ENCODE results near the gene CBX5. TPM values are rescaled to one million over a fixed set of nuclear protein-coding genes. Genes with fewer than 3 reads are reported as not detected.
"Not testable (repeated sequence)": the region's sequence is repeated elsewhere in the genome, so short reads cannot be mapped to it uniquely, and the experiment has no call there.

The CBX5 gene
- total RNA-seq, 1 donor from 2014 or later = 219 TPM

DNA sequence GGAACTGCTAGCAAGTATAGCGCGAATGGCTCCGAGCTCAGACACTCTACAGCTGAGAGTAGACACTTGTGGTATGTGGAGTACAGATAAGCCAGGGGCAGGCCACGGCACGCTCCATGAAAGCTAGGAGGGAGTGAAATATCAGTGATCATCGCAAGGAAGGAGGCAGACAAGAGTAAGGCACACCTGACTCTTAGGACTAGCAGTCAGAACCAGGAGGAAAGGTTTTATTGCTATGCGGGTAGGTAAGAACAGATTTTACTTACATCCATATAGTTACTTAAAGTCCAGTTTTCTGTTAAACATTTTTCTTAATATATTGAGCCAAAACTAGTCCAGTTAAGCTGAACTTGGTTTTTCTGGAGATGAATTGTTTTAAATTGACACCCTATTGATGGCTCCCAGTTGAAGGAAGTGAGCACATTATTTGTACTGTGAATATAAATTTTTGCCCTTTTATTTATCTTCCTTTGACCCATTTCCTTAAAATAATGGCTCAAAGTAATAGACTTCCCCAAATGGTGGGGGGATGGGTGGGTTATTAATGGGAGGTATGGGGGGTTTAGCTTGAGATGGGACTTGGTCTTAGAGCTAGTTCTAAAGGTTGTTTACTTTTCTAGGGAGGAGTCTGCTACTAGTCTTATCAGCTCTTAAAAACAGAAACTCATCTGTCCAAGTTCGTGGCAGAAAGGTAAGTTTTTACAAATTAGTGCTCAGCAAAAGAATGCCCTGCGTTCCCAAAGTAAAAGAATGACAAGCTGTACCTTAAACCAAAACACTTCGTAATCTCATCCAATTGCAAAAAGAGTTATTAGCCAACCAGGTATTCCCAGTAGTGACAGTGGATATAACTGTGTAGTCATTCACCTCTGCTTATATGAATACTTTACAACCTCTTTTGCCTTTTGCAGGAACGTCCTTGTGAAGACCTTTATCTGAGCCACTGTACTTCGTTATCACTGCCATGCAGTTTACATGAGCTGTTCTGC, 6.4 kb upstream of the CBX5 start:
- Mint-ChIP-seq H3K9me3 (no peaks in the 10 kb centered on the region), H3K4me3 (no peak overlapping the region), H3K36me3 (peaks cover 54% of the 10 kb centered on the region), H3K4me1 (peaks cover 54% of the 10 kb centered on the region), H3K27me3 (ENCODE audit: low read depth) (no peaks in the 10 kb centered on the region), H3K27ac (peak overlapping the region; percentile 86)
- DNase-seq (ENCODE audit: low spot score in 2 of 2, unreplicated experiment in 2 of 2) = no peak
- TF ChIP-seq, protein P1, sequence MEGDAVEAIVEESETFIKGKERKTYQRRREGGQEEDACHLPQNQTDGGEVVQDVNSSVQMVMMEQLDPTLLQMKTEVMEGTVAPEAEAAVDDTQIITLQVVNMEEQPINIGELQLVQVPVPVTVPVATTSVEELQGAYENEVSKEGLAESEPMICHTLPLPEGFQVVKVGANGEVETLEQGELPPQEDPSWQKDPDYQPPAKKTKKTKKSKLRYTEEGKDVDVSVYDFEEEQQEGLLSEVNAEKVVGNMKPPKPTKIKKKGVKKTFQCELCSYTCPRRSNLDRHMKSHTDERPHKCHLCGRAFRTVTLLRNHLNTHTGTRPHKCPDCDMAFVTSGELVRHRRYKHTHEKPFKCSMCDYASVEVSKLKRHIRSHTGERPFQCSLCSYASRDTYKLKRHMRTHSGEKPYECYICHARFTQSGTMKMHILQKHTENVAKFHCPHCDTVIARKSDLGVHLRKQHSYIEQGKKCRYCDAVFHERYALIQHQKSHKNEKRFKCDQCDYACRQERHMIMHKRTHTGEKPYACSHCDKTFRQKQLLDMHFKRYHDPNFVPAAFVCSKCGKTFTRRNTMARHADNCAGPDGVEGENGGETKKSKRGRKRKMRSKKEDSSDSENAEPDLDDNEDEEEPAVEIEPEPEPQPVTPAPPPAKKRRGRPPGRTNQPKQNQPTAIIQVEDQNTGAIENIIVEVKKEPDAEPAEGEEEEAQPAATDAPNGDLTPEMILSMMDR (IDR thresholded peaks at IDR 0.05; ENCODE audit: unreplicated experiment) = no peak

DNA sequence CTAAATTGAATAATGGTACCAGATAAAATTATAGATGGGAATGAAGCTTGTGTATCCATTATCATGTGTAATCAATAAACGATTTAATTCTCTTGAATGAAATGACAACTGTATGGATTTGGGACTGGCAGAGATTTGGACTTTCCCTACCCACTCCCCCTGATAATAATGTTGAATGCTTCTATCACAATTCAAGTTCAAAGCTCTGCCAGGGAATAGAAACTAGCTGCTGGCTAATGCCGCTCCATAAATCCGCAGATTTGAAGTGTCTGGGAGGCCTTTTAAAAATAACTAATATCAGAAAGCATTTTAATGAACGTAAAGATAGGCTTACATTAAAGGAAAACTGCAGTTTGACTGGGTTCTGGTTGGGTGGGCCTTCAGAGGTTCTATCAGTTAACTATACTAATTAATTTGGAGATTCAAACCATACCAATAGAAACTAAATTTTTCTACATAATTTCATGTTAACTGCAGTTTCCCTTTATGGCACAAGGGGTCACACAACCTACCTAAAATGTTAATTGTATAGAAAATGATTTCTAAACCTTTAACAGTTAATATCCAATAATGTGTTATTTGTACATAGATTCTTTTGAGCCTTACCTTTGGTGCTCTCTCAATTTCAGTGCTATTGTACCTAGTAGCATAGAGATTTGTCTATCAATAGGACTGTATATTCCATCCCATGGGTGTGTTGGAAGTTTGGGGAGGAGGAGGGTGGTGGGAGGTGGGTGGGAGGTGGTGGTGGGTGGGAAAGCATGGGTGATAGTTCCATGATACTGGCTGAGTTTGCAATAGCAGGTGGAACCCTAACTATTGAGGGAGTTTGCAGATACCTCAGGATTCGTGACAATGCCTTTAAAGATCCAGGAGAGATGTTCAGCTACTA, 5.5 kb upstream of the CBX5 start:
- H3K36me3 Mint-ChIP-seq = peaks cover 52% of the 10 kb centered on the region
- no peaks in the 10 kb centered on the region for H3K27me3 Mint-ChIP-seq (ENCODE audit: low read depth)
- H3K4me1 Mint-ChIP-seq = peaks cover 54% of the 10 kb centered on the region
- no peak for DNase-seq (ENCODE audit: low spot score in 2 of 2, unreplicated experiment in 2 of 2)
- H3K4me3 Mint-ChIP-seq = no peak overlapping the region
- H3K27ac Mint-ChIP-seq = peak overlapping the region; percentile 86
- TF ChIP-seq, protein P1 (IDR thresholded peaks at IDR 0.05; ENCODE audit: unreplicated experiment) = peak; percentile 51
- no peaks in the 10 kb centered on the region for H3K9me3 Mint-ChIP-seq

DNA sequence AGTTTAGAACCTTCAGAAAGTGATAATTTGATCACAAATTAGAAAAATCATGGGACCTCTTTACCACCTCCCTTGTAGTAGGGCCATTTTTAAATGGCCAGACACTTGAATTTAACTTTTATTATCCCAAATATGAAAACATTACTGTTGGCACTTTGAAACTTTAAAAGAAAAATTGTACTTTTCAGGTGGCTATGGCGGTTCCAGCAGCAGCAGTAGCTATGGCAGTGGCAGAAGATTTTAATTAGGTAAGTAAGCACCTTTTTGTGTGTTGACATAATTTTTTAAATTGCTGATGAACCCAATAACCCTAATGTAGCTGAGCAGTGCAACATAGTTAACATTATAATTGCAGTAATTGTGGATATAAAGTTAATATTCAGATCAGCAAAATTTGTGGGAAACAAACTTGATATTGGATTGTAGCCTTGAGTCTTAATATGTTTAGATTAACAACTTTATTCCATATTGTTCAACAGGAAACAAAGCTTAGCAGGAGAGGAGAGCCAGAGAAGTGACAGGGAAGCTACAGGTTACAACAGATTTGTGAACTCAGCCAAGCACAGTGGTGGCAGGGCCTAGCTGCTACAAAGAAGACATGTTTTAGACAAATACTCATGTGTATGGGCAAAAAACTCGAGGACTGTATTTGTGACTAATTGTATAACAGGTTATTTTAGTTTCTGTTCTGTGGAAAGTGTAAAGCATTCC, 4.3 kb upstream of the CBX5 start:
- H3K27ac Mint-ChIP-seq = peak overlapping the region; percentile 94
- H3K4me1 Mint-ChIP-seq = peaks cover 54% of the 10 kb centered on the region
- H3K9me3 Mint-ChIP-seq; DNase-seq (ENCODE audit: low spot score in 2 of 2, unreplicated experiment in 2 of 2); H3K27me3 Mint-ChIP-seq (ENCODE audit: low read depth); H3K4me3 Mint-ChIP-seq: not testable (repeated sequence)
- H3K36me3 Mint-ChIP-seq = peaks cover 50% of the 10 kb centered on the region

DNA sequence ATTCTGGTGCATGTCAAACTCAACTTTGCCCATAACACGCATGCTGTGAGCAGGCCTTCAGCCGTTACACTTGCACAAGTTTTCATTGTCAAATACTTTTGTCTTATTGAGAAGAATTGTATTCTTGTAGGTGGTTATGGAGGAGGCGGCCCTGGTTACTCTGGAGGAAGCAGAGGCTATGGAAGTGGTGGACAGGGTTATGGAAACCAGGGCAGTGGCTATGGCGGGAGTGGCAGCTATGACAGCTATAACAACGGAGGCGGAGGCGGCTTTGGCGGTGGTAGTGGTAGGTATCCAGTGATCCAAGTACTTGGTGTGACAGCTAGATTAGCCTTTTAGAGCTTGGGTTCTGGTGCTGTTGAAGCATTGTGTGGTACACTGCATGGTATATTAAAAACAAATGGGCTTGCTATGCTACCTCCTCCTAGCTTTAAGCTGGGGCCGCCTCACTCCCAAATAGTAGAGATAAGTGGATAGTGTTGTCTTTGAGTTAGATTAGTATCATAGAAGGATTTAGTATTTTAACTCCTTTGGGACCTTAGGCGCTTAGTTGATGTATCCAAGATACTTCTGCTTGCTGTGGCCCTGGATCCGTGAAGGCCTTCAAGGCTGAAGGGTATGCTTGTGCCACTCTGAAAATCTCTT, 3.1 kb upstream of the CBX5 start:
- TF ChIP-seq, protein P1 (IDR thresholded peaks at IDR 0.05; ENCODE audit: unreplicated experiment) = no peak
- H3K27ac Mint-ChIP-seq = no peak overlapping the region
- peaks cover 60% of the 10 kb centered on the region for H3K4me1 Mint-ChIP-seq
- H3K9me3 Mint-ChIP-seq = no peaks in the 10 kb centered on the region
- H3K4me3 Mint-ChIP-seq = no peak overlapping the region
- DNase-seq (ENCODE audit: low spot score in 2 of 2, unreplicated experiment in 2 of 2) = no peak
- H3K27me3 Mint-ChIP-seq (ENCODE audit: low read depth) = no peaks in the 10 kb centered on the region
- H3K36me3 Mint-ChIP-seq = peaks cover 50% of the 10 kb centered on the region

DNA sequence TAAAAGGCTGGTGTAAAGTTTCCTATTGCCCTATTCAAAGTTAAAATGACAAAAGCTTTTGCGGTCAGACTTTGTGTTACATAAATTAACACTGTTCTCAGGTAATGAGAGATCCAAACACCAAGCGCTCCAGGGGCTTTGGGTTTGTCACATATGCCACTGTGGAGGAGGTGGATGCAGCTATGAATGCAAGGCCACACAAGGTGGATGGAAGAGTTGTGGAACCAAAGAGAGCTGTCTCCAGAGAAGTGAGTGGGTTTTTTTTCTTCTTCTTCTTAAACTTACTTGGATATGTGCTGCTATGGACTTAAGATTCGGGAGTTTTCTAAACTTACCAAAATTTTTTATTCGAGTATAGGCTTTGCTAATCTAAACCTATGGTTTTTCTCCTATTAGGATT, 1.8 kb upstream of the CBX5 start:
- Mint-ChIP-seq H3K4me1 (peaks cover 63% of the 10 kb centered on the region), H3K36me3 (peaks cover 46% of the 10 kb centered on the region)
- not testable (repeated sequence) for H3K27me3 Mint-ChIP-seq (ENCODE audit: low read depth); H3K27ac Mint-ChIP-seq; DNase-seq (ENCODE audit: low spot score in 2 of 2, unreplicated experiment in 2 of 2); H3K9me3 Mint-ChIP-seq; H3K4me3 Mint-ChIP-seq

DNA sequence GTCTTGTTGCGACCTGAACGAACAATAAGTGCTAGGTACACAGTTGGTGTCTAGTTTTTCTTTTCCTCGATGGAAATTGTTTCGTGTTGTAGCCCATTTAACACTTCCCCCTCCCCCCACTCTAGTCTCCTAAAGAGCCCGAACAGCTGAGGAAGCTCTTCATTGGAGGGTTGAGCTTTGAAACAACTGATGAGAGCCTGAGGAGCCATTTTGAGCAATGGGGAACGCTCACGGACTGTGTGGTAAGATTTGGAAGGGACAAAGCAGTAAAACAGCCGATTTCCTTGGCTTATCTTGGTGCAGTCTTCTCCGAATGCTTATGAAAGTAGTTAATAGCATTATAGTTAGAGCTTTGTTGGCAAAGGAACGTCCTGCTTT, 1.3 kb upstream of the CBX5 start:
- peaks cover 45% of the 10 kb centered on the region for H3K36me3 Mint-ChIP-seq
- not testable (repeated sequence) for H3K27ac Mint-ChIP-seq; DNase-seq (ENCODE audit: low spot score in 2 of 2, unreplicated experiment in 2 of 2); H3K4me3 Mint-ChIP-seq; H3K9me3 Mint-ChIP-seq; H3K27me3 Mint-ChIP-seq (ENCODE audit: low read depth)
- peaks cover 63% of the 10 kb centered on the region for H3K4me1 Mint-ChIP-seq
